ENCODE results near the gene PFDN2.
A peak's percentile ranks its signal among the peaks of the same experiment; 100 is the strongest.
"Not testable (repeated sequence)": the region's sequence is repeated elsewhere in the genome, so short reads cannot be mapped to it uniquely, and the experiment has no call there.

The PFDN2 gene

DNA sequence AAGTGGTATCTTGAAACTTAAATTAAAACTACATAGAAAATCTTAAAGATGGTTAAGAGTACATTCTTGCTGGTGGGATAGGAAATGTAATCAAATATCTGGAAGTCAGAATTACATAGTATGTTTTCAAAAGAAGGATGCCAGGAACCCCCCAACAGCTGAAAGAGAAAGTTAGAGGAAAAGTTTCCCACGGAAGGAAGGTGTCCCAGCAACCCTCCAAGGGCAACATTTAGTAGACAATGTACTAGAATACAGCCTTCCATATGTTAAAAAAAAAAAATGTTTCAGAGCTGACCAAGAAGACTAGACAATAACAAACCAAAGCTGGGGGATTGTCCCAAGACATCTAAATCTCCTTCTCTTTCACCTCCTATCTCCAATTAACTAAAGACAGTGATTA, 12.4 kb upstream of the PFDN2 start:
- TF ChIP-seq GATA1 (IDR thresholded peaks at IDR 0.05; ENCODE audit: low read depth, low read length) (no peak), POLR2A (IDR thresholded peaks at IDR 0.05; ENCODE audit: low read length) (no peak)
- no peak for DNase-seq

GRCh38 chr1:161128591-161129420, 11.0 kb upstream of the PFDN2 start:
- peak in 1 of 2 experiments; percentile 15 for DNase-seq
- TF ChIP-seq POLR2A (IDR thresholded peaks at IDR 0.05; ENCODE audit: low read length) (no peak), GATA1 (IDR thresholded peaks at IDR 0.05; ENCODE audit: low read depth, low read length) (no peak)

DNA sequence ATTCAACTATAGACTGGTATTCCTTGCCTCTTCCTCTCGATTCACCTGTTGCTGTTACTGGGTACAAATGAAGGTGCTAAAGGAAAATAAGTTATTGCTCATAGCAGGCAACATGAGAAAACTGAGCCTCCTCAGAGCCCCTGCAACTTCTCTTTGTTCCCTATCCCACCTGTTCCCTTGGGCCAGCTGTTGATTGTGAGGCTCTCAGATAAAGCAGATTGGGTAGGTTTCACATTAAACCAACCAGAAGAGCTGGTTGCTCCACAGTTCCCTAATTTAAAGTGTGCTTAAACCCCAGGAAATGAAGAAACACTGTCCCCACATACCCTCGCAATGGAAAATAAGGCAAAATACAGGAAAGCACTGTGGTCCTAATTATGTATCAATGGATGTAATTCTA, 9.8 kb upstream of the PFDN2 start:
- no peak for TF ChIP-seq GATA1 (IDR thresholded peaks at IDR 0.05; ENCODE audit: low read depth, low read length)
- peak; percentile 19 for TF ChIP-seq POLR2A (IDR thresholded peaks at IDR 0.05; ENCODE audit: low read length)
- no peak for DNase-seq

DNA sequence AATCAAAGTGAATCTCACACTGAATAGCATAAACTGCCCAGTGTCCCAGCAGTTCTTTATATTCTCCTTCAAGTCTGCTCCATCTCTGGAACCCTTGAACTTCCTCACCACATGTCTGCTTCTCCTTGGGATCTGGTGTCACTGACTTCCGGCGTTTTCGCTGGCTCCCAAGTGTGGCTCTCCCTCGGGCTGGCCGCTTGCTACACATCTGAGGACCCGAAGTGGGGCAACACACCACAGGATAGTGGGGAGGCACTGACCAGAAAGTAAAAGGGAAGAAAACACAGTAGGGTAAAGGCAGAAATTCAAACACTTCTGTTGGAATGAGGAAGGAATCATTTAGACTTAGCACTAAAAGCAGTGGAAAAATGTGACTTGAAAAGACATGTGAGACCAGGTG, 5.1 kb upstream of the PFDN2 start:
- TF ChIP-seq GATA1 (IDR thresholded peaks at IDR 0.05; ENCODE audit: low read depth, low read length) (no peak), POLR2A (IDR thresholded peaks at IDR 0.05; ENCODE audit: low read length) (no peak)

DNA sequence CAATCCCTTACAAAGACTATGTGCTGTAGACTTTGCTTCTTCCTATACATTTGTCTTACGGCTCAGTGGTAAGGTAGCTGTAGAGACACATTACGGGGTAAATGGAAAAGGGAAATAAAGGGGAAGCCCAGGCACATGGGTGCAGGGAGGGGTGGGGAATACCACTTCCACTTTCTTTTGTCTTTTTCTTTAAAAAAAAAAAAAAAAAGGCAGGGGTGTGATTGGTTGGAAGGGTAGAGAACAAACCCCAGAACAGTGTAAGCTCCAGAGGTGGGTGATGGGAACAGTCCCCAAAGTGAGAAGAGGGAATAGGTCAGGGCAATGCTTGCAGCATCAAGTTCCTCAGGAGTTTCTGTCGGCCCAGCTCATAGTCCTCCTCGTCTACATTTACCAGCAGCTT, 4.0 kb upstream of the PFDN2 start:
- TF ChIP-seq POLR2A (IDR thresholded peaks at IDR 0.05; ENCODE audit: low read length): no peak
- TF ChIP-seq GATA1 (IDR thresholded peaks at IDR 0.05; ENCODE audit: low read depth, low read length): no peak
- DNase-seq: no peak

More for the DNA sequence above, 5.1 kb upstream of the PFDN2 start:
- DNase-seq: no peak

- no peak for TF ChIP-seq POLR2A (IDR thresholded peaks at IDR 0.05; ENCODE audit: low read length)
- no peak for TF ChIP-seq GATA1 (IDR thresholded peaks at IDR 0.05; ENCODE audit: low read depth, low read length)
- DNase-seq: no peak
These were observed 3.3 kb upstream of the PFDN2 start for GRCh38 chr1:161121042-161121650.

GRCh38 chr1:161119092-161119903, 1.5 kb upstream of the PFDN2 start:
- TF ChIP-seq POLR2A (IDR thresholded peaks at IDR 0.05; ENCODE audit: low read length): peak; percentile 46
- no peak for TF ChIP-seq GATA1 (IDR thresholded peaks at IDR 0.05; ENCODE audit: low read depth, low read length)
- peak; percentile 81 for DNase-seq

- not testable (repeated sequence) for DNase-seq
These were observed 1.9 kb downstream of the PFDN2 start for GRCh38 chr1:161115961-161116360.

DNA sequence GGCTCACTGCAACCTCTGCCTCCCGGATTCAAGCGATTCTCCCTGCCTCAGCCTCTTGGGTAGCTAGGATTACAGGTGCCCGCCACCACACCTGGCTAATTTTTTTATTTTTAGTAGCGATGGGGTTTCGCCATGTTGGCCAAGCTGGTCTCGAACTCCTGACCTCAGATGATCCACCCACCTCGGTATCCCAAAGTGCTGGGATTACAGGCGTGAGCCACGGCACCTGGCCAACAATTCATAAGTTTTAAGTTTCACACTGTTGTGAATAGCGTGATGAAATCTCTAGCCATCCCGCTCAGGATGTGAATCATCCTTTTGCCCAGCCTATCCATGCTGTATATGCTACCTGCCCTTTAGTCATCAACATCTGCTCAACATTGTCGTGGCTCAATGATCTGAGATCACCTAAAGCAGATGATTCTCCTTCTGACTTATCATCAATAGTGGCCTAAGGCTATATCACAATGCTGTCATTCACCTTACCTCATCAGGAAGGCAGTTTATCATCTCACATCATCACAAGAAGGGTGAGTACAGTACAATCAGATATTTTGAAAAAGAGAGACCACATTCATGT, 2.6 kb downstream of the PFDN2 start:
- DNase-seq: no peak
- TF ChIP-seq POLR2A (IDR thresholded peaks at IDR 0.05; ENCODE audit: low read length) (no peak), GATA1 (IDR thresholded peaks at IDR 0.05; ENCODE audit: low read depth, low read length) (no peak)

- no peak for TF ChIP-seq GATA1 (IDR thresholded peaks at IDR 0.05; ENCODE audit: low read depth, low read length)
- no peak for TF ChIP-seq POLR2A (IDR thresholded peaks at IDR 0.05; ENCODE audit: low read length)
These were observed 3.3 kb downstream of the PFDN2 start for GRCh38 chr1:161114556-161114955.

GRCh38 chr1:161113915-161114314, 3.9 kb downstream of the PFDN2 start:
- DNase-seq: no peak
- no peak for TF ChIP-seq POLR2A (IDR thresholded peaks at IDR 0.05; ENCODE audit: low read length)

More at GRCh38 chr1:161114556-161114955, 3.3 kb downstream of the PFDN2 start:
- DNase-seq: no peak

DNA sequence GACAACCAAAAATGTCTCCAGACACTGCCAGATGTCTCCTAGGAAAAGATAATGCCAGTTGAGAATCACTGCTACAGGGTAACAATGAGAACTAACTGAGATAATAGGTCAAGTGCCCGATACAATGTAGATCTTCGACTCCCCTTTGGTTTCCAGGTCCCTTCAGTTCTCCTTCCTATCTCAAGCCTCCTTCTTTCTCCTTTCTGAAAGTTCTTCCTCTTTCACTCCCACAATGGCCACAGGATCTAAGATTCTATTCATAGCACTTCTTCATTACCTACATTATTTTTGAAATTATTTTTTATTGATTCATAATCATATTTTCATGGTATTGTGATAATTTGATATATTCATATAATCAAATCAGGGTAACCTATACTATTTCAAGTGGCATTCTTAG, 6.3 kb downstream of the PFDN2 start:
- no peak for TF ChIP-seq GATA1 (IDR thresholded peaks at IDR 0.05; ENCODE audit: low read depth, low read length)
- no peak for DNase-seq

- no peak for DNase-seq
- no peak for TF ChIP-seq GATA1 (IDR thresholded peaks at IDR 0.05; ENCODE audit: low read depth, low read length)
- no peak for TF ChIP-seq POLR2A (IDR thresholded peaks at IDR 0.05; ENCODE audit: low read length)
These were observed 6.7 kb downstream of the PFDN2 start for GRCh38 chr1:161111117-161111516.

GRCh38 chr1:161106431-161106830, 11.4 kb downstream of the PFDN2 start:
- TF ChIP-seq POLR2A (IDR thresholded peaks at IDR 0.05; ENCODE audit: low read length): no peak

More at GRCh38 chr1:161106431-161106830, 11.4 kb downstream of the PFDN2 start:
- DNase-seq: no peak
